Spleen (tissue), 11 donors: Measurements from ENCODE around the gene AQP4. TPM values are rescaled to one million over a fixed set of nuclear protein-coding genes. Genes with fewer than 3 reads are reported as not detected.

Source experiments
- DNase-seq: peaks from one replicate; pipeline ENCODE4 v3.0.0-alpha.2; 2020
- H3K27ac ChIP-seq, 8 donors: fragments of 200-600 bp; sonication (generic) in 7 of 8; 1 replicate in 4 of 8; 2 replicates in 4 of 8; pipeline versions ENCODE4 v1.5.0 to v1.8.0; 2016 to 2021; ENCODE audit warnings: inconsistent platforms in 4 of 8, mild to moderate bottlenecking in 4 of 8, moderate library complexity in 1 of 8
- H3K27me3 ChIP-seq, 7 donors: fragments of 200-600 bp; sonication (generic) in 6 of 7; replicated peaks in 1 of 7; 1 replicate in 4 of 7; 2 replicates in 3 of 7; pipeline versions ENCODE4 v1.5.0 to v1.8.0; 2016 to 2021; ENCODE audit warnings: inconsistent platforms in 3 of 7, mild to moderate bottlenecking in 1 of 7
- H3K36me3 ChIP-seq, 6 donors: fragments of 200-600 bp; sonication (generic) in 5 of 6; 1 replicate in 4 of 6; 2 replicates in 2 of 6; pipeline versions ENCODE4 v1.5.0 to v1.8.0; 2016 to 2021; ENCODE audit warnings: inconsistent platforms in 2 of 6
- H3K4me1 ChIP-seq, 6 donors: fragments of 200-600 bp; sonication (generic) in 5 of 6; 1 replicate in 3 of 6; 2 replicates in 3 of 6; pipeline versions ENCODE4 v1.5.0 to v1.8.0; 2016 to 2021; ENCODE audit warnings: inconsistent platforms in 3 of 6
- H3K4me3 ChIP-seq, 8 donors: fragments of 200-600 bp; sonication (generic) in 7 of 8; 1 replicate in 4 of 8; 2 replicates in 4 of 8; pipeline versions ENCODE4 v1.5.0 to v1.8.0; 2016 to 2021; ENCODE audit warnings: inconsistent platforms in 4 of 8, mild to moderate bottlenecking in 4 of 8, moderate library complexity in 2 of 8
- H3K9me3 ChIP-seq, 8 donors: fragments of 200-600 bp; sonication (generic) in 7 of 8; 1 replicate in 4 of 8; 2 replicates in 4 of 8; pipeline versions ENCODE4 v1.5.0 to v1.8.0; 2016 to 2021; ENCODE audit warnings: inconsistent platforms in 4 of 8
- POLR2A ChIP-seq, 3 donors: fragments of 450-650 bp; IDR thresholded peaks; one replicate each; pipeline ENCODE4 v1.5.1; 2017; ENCODE audit warnings: antibody characterized with exemption in 3 of 3, mild to moderate bottlenecking in 1 of 3
- POLR2AphosphoS5 ChIP-seq, 3 donors: sonication (generic); formaldehyde crosslinking; IDR thresholded peaks; one replicate each; pipeline ENCODE4 v1.5.1; 2017; ENCODE audit warnings: antibody characterized with exemption in 3 of 3
- WGBS, 5 donors: extraction: QIAGEN DNeasy Blood & Tissue Kit in 3 of 5; methylation state at CpG; one replicate each; pipeline versions ENCODE4 v1.1.5 to v1.1.7; 2013 to 2018; 5-methylcytosine and 5-hydroxymethylcytosine counted together
- intact Hi-C: fragments of 100-400 bp; cut with DNase I; formaldehyde crosslinking; loops from one replicate; pipeline ENCODE4 v1.15.0; 2023; ENCODE audit warnings: low total_unique reads
- polyA plus RNA-seq, 3 donors: library from polyadenylated mRNA; stranded (reverse); fragments of 200-250 nt; gene quantifications; one replicate each; pipeline ENCODE4 v1.2.1, GENCODE V29; 2013
- total RNA-seq, 7 donors: library from RNA; depleted of rRNA in 3 of 7; stranded (reverse); fragments of >200 nt in 3 of 7; fragmentation: NEBNext Ultra II Directional in 4 of 7; extraction: Animal tissue kit (Norgen Biotek cat#: 25700) in 4 of 7; gene quantifications; one replicate each; pipeline versions ENCODE4 v1.1.0 to v1.2.1, GENCODE V29; 2016 to 2021
- TF ChIP-seq, protein P1 (sequence below), 11 experiments: fragments of 200-600 bp in 7 of 11; fragments of 450-650 bp in 4 of 11; sonication (generic) in 4 of 11; IDR thresholded peaks in 8 of 11; conservative IDR thresholded peaks in 3 of 11; 1 replicate in 7 of 11; 2 replicates in 4 of 11; pipeline versions ENCODE4 v1.4.0 to v1.8.0; 2016 to 2021; ENCODE audit warnings: antibody characterized with exemption in 11 of 11, inconsistent platforms in 4 of 11, mild to moderate bottlenecking in 1 of 11
- donor health status: healthy with polysubstance abuse.
- donor health status: DM: no; HTN: no; CAD: no; lungs with moderate emphysema.
- donor health status: DM: no; HTN: no; CAD: no.
- donor health status: Bipolar disorder and iron deficiency.
- donor health status: healthy.
- donor health status: DM: no; HTN: no; CAD: no.
- donor health status: DM: yes; HTN: yes; CAD: no.

AQP4 gene
- total and polyA plus RNA-seq, 10 donors = 0.15 to 3.0 (median 0.78) TPM

DNA sequence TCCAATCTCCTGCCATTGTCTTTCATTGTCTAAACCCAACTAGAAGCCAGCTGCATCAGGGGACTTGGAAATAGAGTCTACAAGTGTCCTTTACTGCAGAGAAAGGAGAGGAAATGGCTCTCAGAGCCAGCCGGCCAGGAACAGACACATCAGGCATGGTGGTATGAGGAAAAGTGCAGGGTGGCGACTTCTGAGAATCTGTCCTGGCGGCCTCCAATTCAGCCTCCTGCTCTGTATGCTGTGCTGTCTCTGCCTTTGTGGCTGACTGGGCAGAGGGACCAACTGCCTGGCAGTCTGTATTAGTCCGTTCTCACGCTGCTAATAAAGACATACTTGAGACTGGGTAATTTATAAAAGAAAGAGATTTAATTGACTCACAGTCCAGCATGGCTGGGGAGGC, 36.8 kb upstream of the AQP4 start:
- Histone ChIP-seq H3K9me3 (peaks cover 0 to 19% (median 13%) of the 10 kb centered on the region in 8 donors), H3K4me1 (no peaks in the 10 kb centered on the region), H3K27ac (no peak overlapping the region), H3K36me3 (no peaks in the 10 kb centered on the region), H3K4me3 (no peak overlapping the region), H3K27me3 (no peaks in the 10 kb centered on the region)
- intact Hi-C loops = no loop called here
- DNase-seq = no peak
- TF ChIP-seq POLR2AphosphoS5 (IDR thresholded peaks at IDR 0.05) (no peak), POLR2A (IDR thresholded peaks at IDR 0.05) (no peak)
- TF ChIP-seq, protein P1, sequence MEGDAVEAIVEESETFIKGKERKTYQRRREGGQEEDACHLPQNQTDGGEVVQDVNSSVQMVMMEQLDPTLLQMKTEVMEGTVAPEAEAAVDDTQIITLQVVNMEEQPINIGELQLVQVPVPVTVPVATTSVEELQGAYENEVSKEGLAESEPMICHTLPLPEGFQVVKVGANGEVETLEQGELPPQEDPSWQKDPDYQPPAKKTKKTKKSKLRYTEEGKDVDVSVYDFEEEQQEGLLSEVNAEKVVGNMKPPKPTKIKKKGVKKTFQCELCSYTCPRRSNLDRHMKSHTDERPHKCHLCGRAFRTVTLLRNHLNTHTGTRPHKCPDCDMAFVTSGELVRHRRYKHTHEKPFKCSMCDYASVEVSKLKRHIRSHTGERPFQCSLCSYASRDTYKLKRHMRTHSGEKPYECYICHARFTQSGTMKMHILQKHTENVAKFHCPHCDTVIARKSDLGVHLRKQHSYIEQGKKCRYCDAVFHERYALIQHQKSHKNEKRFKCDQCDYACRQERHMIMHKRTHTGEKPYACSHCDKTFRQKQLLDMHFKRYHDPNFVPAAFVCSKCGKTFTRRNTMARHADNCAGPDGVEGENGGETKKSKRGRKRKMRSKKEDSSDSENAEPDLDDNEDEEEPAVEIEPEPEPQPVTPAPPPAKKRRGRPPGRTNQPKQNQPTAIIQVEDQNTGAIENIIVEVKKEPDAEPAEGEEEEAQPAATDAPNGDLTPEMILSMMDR (IDR thresholded peaks at IDR 0.05 in 8 of 11, conservative IDR thresholded peaks at IDR 0.05 in 3 of 11) = no peak
- WGBS, 5 donors = 90 to 95% (median 94%) methylated on average over 5 of the region's 5 CpGs

DNA sequence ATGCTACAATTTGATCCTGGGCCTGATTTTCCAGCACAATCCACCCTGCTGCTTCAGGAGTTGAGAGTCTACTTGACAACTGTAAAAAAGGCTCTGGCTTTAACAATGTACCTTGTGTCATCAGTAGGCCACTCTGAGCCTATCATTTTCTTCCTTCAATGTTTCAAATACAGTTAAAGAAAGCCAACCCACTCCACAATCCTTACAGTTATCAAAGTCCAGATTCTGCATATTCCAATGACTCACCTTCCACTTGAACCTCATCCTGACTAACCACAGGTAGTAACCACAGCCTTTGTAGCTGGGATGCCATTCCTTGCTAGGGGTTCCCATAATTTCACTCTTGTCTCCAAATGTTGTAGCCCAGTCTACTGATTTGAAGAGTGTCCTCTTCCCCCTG, 35.5 kb upstream of the AQP4 start:
- H3K36me3 ChIP-seq = no peaks in the 10 kb centered on the region
- TF ChIP-seq POLR2A (IDR thresholded peaks at IDR 0.05) (no peak), POLR2AphosphoS5 (IDR thresholded peaks at IDR 0.05) (no peak)
- TF ChIP-seq, protein P1 (IDR thresholded peaks at IDR 0.05 in 8 of 11, conservative IDR thresholded peaks at IDR 0.05 in 3 of 11) = no peak
- H3K27me3 ChIP-seq = no peaks in the 10 kb centered on the region
- intact Hi-C loops = no loop called here
- no peak overlapping the region for H3K4me3 ChIP-seq
- no peak overlapping the region for H3K27ac ChIP-seq
- no peaks in the 10 kb centered on the region for H3K4me1 ChIP-seq
- H3K9me3 ChIP-seq = peaks cover 0 to 19% (median 13%) of the 10 kb centered on the region in 8 donors
- DNase-seq = no peak

DNA sequence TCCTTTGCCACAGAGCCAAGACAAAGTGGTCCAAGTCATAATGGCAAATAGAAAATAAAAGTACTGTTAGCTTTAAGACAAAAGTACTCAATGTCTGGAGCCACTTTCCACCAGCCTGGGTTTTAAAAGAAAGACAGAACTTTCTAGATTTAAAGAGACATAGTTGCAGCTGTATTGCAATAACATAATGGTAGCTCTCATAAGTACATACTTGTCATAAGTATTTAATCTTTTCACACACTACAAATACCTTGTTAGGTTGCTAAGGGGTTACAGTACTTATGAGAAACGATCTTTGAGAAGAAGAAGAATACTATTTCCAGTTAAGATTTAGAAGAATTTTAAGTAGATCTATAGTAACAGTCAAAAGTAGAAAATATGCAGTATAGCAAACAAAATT, 28.9 kb upstream of the AQP4 start:
- WGBS, 5 donors = 54 to 74% (median 66%) methylated on average over 1 of the region's 1 CpG
- Histone ChIP-seq H3K27me3 (no peaks in the 10 kb centered on the region), H3K27ac (no peak overlapping the region), H3K36me3 (no peaks in the 10 kb centered on the region), H3K4me1 (no peaks in the 10 kb centered on the region), H3K4me3 (no peak overlapping the region), H3K9me3 (no peaks in the 10 kb centered on the region)
- DNase-seq = no peak
- TF ChIP-seq POLR2A (IDR thresholded peaks at IDR 0.05) = no peak
- no peak for TF ChIP-seq POLR2AphosphoS5 (IDR thresholded peaks at IDR 0.05)
- TF ChIP-seq, protein P1 (IDR thresholded peaks at IDR 0.05 in 8 of 11, conservative IDR thresholded peaks at IDR 0.05 in 3 of 11) = no peak
- intact Hi-C loops = no loop called here

DNA sequence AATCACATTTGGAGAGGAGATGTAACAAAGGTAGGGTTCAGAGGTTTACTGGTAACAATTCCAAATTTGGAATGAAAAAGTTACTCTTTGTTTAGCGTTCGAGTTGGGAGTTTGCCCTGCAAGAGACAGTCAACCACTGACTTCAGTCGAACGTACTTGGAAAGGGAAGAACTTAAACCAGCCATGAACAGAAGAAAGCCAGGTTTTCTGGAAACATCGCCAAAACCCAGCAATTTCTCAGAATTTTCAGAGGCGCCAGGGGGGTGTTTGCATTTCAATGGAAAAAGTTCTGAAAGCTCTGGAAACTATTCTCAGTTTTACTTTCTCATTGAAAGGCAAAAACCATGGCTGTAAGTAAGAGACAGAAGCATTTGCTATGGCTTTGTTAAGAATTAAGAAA, 28.5 kb upstream of the AQP4 start:
- no peaks in the 10 kb centered on the region for H3K36me3 ChIP-seq
- intact Hi-C loops = no loop called here
- no peak overlapping the region for H3K4me3 ChIP-seq
- no peak for DNase-seq
- TF ChIP-seq, protein P1 (IDR thresholded peaks at IDR 0.05 in 8 of 11, conservative IDR thresholded peaks at IDR 0.05 in 3 of 11) = no peak
- no peak for TF ChIP-seq POLR2AphosphoS5 (IDR thresholded peaks at IDR 0.05)
- TF ChIP-seq POLR2A (IDR thresholded peaks at IDR 0.05) = no peak
- H3K9me3 ChIP-seq = no peaks in the 10 kb centered on the region
- H3K4me1 ChIP-seq = no peaks in the 10 kb centered on the region
- no peaks in the 10 kb centered on the region for H3K27me3 ChIP-seq
- 56 to 70% (median 61%) methylated on average over 6 of the region's 6 CpGs for WGBS, 5 donors
- no peak overlapping the region for H3K27ac ChIP-seq
